Body of pancreas (tissue), 4 donors: ENCODE data around the gene SUN5. TPM values are rescaled to one million over a fixed set of nuclear protein-coding genes. Genes with fewer than 3 reads are reported as not detected.

Experiments used
- ATAC-seq: fragments of 150-250 bp; one replicate; pipeline ENCODE4 v1.9.1; 2016
- DNase-seq, 4 donors: peaks; one replicate each; pipeline ENCODE4 v3.0.0-alpha.2; 2019
- H3K27ac ChIP-seq, 4 donors: fragments of 200-600 bp; sonication (generic); 1 replicate in 3 of 4; 2 replicates in 1 of 4; pipeline versions ENCODE4 v1.5.1 to v1.6.1; 2016 to 2019; ENCODE audit warnings: mild to moderate bottlenecking in 1 of 4, mixed read lengths in 1 of 4, moderate library complexity in 1 of 4
- H3K27me3 ChIP-seq, 2 donors: fragments of 200-600 bp; sonication (generic); one replicate each; pipeline ENCODE4 v1.6.0; 2016; ENCODE audit warnings: mild to moderate bottlenecking in 1 of 2
- H3K36me3 ChIP-seq, 2 donors: fragments of 200-600 bp; sonication (generic); replicated peaks in 1 of 2; 2 replicates each; pipeline ENCODE4 v1.5.1; 2016; ENCODE audit warnings: low read depth in 2 of 2; ENCODE audit not compliant: insufficient read depth in 1 of 2
- H3K4me1 ChIP-seq: fragments of 200-600 bp; sonication (generic); one replicate; pipeline ENCODE4 v1.6.0; 2016
- H3K4me3 ChIP-seq, 2 donors: fragments of 200-600 bp; sonication (generic); 1 replicate in 1 of 2; 2 replicates in 1 of 2; pipeline ENCODE4 v1.5.1; 2016 to 2019
- H3K9me3 ChIP-seq, 3 donors: fragments of 200-600 bp; sonication (generic); 1 replicate in 2 of 3; 2 replicates in 1 of 3; pipeline ENCODE4 v1.5.1; 2016
- CTCF ChIP-seq, 7 experiments: fragments of 450-650 bp in 4 of 7; fragments of 200-600 bp in 3 of 7; sonication (generic) in 3 of 7; IDR thresholded peaks; one replicate each; pipeline ENCODE4 v1.5.1; 2016 to 2019; ENCODE audit warnings: antibody characterized with exemption in 7 of 7
- POLR2A ChIP-seq, 3 donors: fragments of 450-650 bp; IDR thresholded peaks; one replicate each; pipeline ENCODE4 v1.6.1; 2016; ENCODE audit warnings: antibody characterized with exemption in 3 of 3, mild to moderate bottlenecking in 2 of 3
- WGBS, 2 donors: methylation state at CpG; one replicate each; pipeline ENCODE4 v1.1.5; 2017; 5-methylcytosine and 5-hydroxymethylcytosine counted together
- intact Hi-C: fragments of 100-400 bp; cut with DNase I; formaldehyde crosslinking; loops from one replicate; pipeline ENCODE4 v1.15.1; 2023
- total RNA-seq, 2 donors: library from RNA; depleted of rRNA; stranded (reverse); fragments of >200 nt; gene quantifications; one replicate each; pipeline ENCODE4 v1.1.0, GENCODE V29; 2016

SUN5 gene
- total RNA-seq, 2 donors from 2014 or later: not detected

DNA sequence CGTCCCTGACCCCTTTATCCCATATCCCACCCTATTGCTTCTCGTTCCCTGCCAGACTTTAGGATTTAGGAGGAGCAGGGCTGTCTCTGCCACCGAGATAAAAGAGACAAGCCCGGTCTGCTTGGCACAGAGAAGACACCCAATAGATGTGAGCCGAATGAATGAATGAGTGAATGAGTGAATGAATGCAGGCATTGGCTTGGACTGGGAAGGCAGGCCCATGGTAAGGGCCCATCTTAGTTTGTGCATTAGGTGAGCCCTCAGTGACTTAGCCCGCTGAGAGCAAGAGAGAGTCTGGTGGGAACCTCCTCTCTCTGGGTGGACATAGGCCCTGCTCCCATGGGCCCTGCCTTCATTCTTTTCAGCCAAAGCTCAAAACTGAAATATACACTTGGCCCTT lies 26.3 kb upstream of the SUN5 start:
- intact Hi-C loops: no loop called here
- WGBS, 2 donors: 65 to 69% methylated on average over 6 of the region's 6 CpGs
- Histone ChIP-seq H3K36me3 (no peaks in the 10 kb centered on the region), H3K9me3 (no peaks in the 10 kb centered on the region), H3K27me3 (no peaks in the 10 kb centered on the region), H3K27ac (no peak overlapping the region), H3K4me3 (no peak overlapping the region), H3K4me1 (no peaks in the 10 kb centered on the region)
- ATAC-seq (no peak), DNase-seq (no peak)
- TF ChIP-seq POLR2A (IDR thresholded peaks at IDR 0.05): no peak
- TF ChIP-seq CTCF (IDR thresholded peaks at IDR 0.05): no peak

DNA sequence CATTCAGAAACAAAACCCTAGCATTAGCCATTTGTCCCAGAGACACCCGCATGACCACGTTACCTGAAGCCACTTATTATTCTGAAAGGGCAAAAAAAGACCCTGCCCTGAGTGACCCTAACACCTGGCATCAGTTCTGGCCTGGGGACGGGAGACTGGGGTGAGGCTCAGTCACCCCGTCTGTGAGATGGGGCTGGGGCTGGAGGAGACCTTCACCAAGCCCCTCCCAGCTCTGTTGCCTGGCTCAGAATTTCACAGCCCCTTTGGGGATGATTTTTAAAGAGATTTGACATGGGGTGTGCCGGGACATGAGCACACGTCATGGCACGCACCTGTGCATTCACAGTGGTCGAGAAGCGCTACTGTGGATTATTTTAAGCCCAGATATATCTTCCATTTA lies 25.8 kb upstream of the SUN5 start:
- WGBS, 2 donors: 65 to 70% methylated on average over 9 of the region's 9 CpGs
- no peak for TF ChIP-seq POLR2A (IDR thresholded peaks at IDR 0.05)
- no peak for TF ChIP-seq CTCF (IDR thresholded peaks at IDR 0.05)
- intact Hi-C loops: no loop called here
- no peaks in the 10 kb centered on the region for H3K36me3 ChIP-seq
- H3K9me3 ChIP-seq: no peaks in the 10 kb centered on the region
- H3K27ac ChIP-seq: no peak overlapping the region
- no peaks in the 10 kb centered on the region for H3K4me1 ChIP-seq
- DNase-seq: no peak
- H3K27me3 ChIP-seq: no peaks in the 10 kb centered on the region
- no peak overlapping the region for H3K4me3 ChIP-seq
- no peak for ATAC-seq

DNA sequence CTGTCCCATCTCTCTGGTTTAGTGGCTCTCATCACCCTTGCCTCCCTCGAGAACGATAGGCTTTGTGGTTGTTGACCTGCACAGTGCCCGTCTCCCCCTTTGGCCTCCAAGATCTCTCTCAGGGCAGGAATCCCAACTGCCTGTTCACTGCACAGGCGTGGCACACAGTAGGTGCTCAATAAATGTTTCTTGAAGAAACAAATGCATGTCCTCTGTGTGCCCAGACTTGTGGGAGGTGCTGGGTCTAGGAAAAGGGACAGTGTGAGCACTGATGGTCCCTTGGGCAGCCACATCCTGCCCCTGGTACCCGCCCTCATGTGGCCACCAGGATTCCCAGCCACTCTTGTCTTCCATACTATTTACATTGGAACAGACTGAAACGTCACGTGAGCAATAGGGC lies 24.6 kb upstream of the SUN5 start:
- H3K4me1 ChIP-seq: no peaks in the 10 kb centered on the region
- 38 to 54% methylated on average over 7 of the region's 7 CpGs for WGBS, 2 donors
- TF ChIP-seq CTCF (IDR thresholded peaks at IDR 0.05) (no peak), POLR2A (IDR thresholded peaks at IDR 0.05) (no peak)
- intact Hi-C loops: no loop called here
- H3K27ac ChIP-seq: no peak overlapping the region
- H3K9me3 ChIP-seq: no peaks in the 10 kb centered on the region
- H3K27me3 ChIP-seq: no peaks in the 10 kb centered on the region
- ATAC-seq: no peak
- no peak overlapping the region for H3K4me3 ChIP-seq
- H3K36me3 ChIP-seq: no peaks in the 10 kb centered on the region
- no peak for DNase-seq

DNA sequence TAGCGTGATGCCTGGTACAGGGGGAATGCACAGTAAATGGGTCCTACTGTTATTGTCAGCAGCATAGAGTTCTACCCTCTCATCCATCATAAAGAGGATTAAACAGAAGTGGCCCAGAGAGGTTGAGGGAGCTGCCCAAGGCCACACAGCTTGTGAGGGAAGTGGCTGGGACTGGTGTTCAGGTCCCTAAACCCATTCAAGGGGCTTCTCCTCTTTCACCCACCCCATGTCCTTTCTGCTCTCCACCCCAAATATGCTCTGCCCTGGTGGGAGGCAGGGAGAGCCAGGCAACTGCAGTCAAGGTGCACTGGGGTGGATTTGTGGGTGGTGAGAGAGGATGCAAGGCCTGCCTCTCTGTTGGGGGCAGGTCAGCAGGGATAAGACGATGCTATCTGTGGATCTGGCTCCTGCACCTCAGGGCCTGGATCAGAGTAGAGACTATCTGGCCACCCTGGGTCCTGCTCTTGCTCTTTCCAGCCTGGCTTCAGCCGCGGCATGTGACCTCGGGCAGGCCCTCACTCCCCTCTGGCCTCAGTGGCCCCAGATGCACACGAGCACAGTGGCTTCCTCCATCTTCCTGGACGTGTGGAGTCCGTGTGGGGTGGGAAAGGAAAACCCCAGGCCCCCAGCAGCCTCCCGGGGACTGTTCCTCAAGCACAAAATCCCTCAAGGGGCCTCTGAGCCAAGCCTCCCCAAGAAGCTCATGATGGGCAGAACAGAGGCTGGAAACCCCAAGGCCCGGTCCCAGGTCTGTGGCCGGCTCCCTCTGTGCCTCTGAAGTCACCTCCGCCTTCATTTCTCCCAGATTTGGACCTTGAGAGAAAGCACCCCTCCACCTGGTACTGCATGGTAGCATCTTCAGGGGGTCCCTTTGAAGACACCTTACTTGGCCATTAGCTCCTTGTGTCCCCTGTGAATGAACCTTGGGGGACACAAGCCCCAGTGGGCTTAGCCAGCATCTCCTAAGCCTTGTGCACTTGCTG lies 23.8 kb upstream of the SUN5 start:
- no peak overlapping the region for H3K27ac ChIP-seq
- no peaks in the 10 kb centered on the region for H3K36me3 ChIP-seq
- no peak for TF ChIP-seq CTCF (IDR thresholded peaks at IDR 0.05)
- TF ChIP-seq POLR2A (IDR thresholded peaks at IDR 0.05): no peak
- WGBS, 2 donors: 60 to 63% methylated on average over 2 to 12 of the region's 12 CpGs
- H3K9me3 ChIP-seq: no peaks in the 10 kb centered on the region
- no peak for DNase-seq
- ATAC-seq: no peak
- H3K4me1 ChIP-seq: no peaks in the 10 kb centered on the region
- intact Hi-C loops: no loop called here
- no peak overlapping the region for H3K4me3 ChIP-seq
- H3K27me3 ChIP-seq: no peaks in the 10 kb centered on the region
